Right lung (tissue), 5 donors: ENCODE results near the gene SPPL2B. TPM values are rescaled to one million over a fixed set of nuclear protein-coding genes. Genes with fewer than 3 reads are reported as not detected.

ENCODE experiments used
- DNase-seq, 2 donors: peaks; one replicate each; pipeline ENCODE4 v3.0.0-alpha.2; 2013
- polyA plus RNA-seq, 5 donors: library from polyadenylated mRNA; unstranded; fragments of 120-200 nt; gene quantifications; one replicate each; pipeline versions ENCODE4 v1.2.1 to v1.2.3, GENCODE V29; 2013; ENCODE audit warnings: inconsistent platforms in 1 of 5, low replicate concordance in 1 of 5; ENCODE audit not compliant: insufficient read length in 5 of 5, insufficient read depth in 1 of 5

The SPPL2B gene
- polyA plus RNA-seq, 5 donors = 45.4 to 107 (median 76.0) TPM

DNA sequence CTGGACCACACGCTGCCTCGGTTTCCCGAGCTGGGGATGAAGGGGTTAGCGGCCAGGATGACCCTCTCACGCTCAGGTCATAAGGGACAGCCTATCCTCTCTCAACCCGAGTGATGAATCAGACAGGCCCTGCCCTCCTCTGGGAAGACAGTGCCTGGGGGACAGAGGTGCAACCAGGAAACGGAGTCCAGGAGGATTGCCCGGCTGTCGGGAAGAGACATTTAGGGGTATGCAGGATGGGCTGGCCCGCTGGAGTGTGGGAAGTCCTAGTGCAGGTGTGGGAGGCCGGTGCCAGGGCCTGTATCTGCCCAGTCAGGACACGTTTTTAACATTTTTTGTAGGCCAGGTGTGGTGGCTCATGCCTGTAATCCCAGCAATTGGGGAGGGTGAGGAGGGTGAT is 8.4 kb upstream of the SPPL2B start:
- DNase-seq = no peak

DNA sequence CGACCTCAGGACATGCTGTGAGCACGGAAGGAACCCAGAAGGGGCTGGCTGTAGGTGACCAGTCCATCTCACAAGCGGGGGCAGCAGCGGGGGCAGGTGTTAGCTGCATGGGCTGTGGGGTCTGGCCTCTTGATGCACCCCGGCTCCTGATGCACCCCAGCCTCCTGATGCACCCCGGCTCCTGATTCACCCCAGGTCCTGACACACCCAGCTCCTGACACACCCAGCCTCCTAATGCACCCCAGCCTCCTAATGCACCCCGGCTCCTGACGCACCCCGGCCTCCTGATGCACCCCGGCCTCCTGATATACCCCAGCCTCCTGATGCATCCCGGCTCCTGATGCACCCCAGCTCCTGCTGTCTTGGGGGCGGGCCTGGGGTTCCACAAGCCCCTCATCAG is 7.5 kb upstream of the SPPL2B start:
- DNase-seq = no peak

DNA sequence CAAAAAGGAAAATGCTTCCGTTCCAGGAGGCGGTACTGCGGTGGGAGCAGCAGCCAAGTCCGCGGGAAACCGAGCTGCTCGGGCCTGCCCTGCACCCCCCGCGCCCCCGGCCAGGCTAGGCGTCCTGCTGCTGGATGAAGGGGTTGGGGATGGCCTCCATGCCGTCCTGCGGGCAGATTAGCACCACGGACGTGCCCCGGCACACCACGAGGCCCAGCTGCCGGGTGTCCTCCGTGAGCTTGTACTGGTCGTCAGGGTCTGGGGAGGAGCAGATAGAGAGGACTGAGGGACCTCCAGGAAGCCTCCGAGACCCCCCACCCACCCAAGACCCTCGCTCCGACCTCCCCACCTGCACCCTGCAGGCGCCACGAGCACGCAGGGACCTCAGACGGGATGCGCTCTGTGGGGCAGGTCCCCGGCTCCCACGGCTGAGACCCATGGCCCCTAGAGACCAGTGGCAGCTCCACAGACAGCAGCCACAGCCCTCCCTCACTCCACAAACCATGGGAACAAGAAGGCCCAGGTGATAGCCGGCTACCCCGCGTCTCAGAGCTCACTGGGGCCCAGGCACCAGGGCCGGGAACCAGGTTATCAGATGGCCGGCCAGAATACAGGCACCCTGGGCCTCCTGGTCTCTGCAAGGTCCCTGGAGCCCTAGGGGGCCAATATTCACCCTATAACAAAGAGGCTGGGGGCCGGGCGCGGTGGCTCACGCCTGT is 6.8 kb upstream of the SPPL2B start:
- DNase-seq = no peak

DNA sequence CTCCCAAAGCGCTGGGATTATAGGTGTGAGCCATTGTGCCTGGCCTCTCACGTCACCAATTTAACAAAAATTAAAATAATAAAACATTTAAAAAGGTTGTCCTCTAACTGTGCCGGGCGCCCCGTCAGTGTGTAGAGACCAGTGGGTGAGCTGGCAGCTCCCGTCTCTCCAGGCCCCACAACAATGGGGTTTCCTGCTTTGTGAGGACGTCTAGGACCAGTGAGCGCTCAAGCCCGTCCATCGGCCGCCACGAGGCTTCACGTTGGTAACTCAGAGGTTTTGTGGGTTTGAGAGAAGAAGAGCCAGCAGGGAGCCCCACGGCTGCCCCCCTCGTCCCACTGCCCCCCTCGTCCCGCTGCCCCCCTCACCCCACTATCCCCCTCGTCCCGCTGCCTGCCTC is 4.8 kb upstream of the SPPL2B start:
- DNase-seq = no peak

DNA sequence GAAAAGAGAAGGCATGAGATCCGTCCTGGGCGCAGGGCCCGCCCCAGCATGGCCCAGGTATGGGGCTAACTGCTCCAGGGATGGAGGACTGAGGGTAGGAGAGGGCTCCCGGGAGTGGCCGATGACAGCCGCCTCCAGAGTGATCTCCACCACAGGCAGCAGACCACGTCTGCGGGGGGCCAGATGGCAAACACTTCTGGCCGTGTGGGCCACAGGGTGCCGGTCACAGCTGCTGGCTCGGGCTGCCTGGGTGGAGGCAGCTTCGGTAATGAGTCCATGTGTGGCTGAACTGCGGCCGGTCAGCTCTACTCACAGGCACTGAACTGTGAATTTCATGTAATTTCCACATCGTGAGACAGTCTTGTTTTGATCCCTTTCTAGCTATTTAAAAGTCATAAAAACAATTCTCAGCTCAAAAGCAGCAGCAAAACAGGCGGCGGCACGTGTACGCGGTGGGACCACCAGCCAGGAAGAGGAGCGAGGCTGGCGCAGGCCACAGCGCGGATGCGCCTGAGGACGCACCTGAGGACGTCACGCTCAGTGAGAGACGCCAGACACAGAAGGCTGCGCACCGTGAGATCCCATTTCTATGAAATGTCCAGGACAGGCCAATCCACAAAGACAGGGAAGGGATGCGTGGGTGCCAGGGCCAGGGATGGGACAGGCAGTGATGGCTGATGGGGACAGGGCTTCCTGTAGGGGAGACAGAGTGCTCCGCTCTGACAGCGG is 4.1 kb upstream of the SPPL2B start:
- DNase-seq = no peak

DNA sequence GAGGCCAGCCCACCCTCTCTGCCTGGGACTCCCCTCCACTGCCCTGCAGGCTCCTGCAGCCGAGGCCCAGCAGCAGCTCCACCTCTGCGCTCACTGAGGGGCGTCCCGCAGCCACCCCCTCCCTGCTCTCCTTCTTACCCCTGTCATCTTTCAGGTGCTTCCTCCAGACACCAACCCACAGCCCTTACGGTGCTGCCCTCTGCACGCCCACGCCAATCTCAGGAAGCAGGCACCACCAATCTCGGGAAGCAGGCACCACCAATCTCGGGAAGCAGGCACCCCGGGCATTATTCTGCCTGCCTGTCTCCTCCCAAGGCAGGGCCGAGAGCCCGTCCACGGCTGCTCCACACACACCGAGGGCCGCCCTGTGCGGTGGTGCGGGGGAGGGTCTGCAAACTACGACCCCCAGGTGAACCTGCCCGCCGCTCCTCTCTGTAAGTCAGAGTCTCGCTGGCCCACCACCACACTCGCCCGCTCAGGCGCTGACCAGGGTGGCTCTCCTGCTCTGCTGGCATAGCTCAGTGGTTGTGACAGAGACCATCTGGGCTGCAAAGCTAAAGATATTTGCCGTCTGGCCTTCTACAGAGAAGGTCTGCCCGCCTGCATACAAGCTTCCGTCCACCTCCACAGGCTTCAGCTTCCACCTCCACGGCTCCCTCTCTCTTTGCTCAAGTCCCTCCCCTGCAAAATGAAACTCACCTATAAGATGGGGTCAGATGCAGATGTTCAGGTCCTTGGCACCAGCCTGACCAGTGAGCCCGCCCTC is 3.0 kb upstream of the SPPL2B start:
- DNase-seq = no peak

DNA sequence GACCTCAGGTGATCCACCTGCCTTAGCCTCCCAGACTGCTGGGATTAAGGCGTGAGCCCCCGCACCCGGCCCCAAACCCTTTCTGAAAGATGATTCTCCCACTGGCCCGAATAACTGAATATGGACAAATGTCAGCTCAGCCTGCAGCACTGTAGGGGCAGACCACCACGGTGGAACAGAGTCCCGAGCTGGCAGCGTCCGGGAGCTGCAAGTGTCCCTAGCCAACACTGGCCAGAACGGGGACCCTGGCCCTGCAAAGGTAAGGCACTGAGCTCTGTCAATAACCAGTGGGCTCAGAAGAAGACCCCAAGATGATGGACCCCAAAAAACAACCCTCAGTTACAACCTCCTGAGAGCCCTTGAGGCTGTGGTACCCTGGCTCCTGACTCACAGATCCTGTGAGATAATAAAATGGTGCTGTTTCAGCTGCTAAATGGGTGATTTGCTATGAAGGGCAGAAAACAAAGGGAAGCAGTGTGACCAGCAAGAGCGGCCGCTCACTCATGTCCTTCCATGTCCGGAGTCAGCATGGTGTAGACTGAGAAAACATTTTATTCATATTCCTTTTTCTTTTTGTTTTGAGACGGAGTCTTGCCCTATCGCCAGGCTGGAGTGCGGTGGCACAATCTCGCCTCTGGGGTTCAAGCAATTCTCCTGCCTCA is 1.7 kb upstream of the SPPL2B start:
- DNase-seq = no peak

DNA sequence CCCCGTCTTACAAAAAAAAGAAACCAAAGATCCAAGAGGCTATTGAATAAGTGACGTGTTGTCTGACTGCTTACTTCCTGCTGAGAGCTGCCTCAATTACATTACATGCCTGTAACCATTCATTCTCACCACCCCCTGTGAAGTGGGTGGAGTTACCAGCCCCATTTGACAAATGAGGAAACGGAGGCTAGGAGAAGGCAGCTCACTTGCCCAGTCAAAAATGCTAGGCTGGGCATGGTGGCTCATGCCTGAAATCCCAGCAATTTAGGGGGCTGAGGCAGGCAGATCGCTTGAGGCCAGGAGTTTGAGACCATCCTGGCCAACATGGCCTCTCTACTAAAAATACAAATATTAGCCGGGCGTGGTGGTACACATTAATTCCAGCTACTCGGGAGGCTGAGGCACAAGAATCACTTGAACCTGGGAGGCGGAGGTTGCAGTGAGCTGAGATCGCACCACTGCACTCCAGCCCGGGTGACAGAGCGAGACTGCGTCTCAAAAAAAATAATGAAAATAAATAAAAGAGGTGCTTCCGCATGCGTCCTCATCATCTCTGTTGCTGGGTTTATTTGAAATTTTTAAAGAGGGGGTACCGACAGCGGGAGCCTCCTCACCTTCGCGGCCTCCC is 597 bp upstream of the SPPL2B start:
- DNase-seq = no peak

DNA sequence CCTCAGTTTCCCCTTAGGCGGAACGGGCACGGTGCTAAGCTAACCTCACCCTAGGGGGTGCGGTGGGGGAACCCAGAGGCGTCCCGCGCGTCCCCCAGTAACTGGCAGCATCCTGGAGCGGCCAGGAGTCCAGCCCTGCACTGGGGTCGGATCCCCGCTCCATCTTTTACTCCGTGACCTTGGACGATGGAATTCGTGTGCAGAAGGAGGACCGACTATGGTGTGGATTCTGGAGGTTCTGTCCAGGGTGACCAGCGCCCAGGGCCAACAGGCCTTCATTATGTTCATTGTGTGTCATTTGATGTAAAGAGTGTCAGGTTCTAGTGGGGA is 630 bp downstream of the SPPL2B start:
- DNase-seq = no peak

DNA sequence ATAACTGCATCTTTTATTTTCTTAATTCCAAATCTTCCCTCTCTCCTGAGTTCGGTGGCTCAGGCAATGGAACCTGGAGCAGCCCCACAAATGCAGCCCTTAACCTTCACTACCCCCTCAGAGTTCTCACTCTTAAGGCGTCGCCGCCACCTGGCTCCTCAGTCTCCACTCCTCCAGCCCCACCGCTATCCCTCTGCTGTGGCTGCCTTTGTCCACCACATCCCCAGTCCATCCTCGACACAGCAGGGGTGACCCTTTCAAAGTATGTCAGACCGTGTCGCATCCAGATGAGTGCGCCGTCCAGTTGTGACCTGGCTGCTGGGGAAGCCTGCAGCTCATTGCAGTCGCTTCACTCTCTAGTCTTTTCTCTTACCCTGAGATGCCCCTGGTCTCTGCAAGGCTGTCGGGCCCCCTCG is 1.0 kb downstream of the SPPL2B start:
- DNase-seq = no peak

DNA sequence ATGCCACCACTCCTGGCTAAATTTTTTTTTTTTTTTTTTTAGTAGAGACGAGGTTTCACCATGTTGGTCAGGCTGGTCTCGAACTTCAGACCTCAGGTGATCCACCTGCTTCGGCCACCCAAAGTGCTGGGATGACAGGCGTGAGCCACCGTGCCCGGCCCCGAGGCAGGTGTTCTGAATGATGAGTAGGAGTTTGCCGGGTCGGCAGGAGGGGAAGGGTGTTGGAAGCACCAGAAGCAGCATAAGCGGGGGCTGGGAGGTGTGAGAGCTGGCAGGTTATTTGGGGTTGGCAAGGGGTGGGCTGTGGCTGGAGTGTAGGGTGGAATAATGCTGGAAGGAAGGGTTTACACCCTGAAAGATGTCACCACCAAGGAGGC is 1.8 kb downstream of the SPPL2B start:
- no peak for DNase-seq

DNA sequence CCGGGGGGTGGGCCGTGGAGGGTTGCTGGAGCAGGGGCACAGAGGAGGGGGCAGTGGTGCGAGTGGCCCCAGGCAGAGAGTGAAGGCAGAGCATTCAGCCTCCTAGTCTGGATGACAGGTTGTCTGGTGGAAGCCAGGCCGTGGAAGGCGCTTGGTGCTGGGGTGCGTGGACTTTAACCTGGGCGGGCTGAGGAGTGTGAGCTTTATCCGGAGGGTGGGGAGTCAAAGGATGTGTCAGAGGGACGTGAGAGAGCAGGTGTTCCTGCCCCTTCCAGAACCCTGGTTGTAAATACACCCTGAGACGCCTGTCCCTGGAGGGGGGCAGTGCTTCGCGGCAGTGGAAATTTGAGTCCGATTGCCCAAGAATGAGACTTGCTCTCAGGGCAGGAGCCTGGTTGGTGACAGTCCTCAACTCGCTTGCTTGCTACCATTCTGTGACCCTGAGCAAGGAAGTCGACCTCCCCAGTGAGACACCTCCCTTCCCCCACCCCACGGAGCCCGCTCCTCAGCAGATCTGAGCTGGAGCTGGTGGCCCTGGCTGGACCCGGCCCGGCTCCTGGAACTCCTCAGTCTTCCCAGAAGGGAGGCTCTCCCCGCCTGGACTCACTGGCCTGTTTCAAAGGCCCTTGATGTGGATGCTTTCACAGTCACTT is 2.3 kb downstream of the SPPL2B start:
- no peak for DNase-seq

DNA sequence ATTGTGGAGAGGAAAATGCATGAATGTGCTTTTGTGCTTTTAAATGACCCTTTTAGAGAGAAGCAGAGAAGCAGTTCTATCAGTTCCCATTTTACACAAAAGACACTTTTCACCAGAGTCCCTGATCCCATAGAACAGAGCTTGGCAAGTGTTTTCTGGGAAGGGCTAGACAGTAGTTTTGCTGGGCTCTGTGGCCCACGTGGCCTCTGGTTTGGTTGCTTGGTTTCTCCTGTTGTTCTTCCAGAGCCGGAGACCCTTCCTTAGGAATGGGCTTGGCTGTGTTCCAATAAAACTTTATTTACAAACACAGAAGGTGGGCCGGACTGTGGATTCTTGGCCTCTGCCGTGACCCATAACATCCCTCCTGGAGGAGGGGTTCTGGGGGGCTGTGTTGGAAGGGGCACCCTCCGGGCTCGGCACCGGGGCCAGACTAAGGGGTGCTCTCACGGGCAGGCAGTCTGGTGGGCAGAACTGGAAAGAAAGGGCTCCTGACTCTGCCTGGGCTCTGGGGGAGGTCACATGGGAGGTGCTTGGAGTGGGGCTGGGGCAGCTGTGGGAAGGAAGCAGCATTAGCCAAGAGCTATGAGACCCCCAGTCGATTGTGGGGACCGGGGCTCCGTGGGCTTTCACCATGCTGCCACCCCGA is 3.2 kb downstream of the SPPL2B start:
- DNase-seq = no peak

DNA sequence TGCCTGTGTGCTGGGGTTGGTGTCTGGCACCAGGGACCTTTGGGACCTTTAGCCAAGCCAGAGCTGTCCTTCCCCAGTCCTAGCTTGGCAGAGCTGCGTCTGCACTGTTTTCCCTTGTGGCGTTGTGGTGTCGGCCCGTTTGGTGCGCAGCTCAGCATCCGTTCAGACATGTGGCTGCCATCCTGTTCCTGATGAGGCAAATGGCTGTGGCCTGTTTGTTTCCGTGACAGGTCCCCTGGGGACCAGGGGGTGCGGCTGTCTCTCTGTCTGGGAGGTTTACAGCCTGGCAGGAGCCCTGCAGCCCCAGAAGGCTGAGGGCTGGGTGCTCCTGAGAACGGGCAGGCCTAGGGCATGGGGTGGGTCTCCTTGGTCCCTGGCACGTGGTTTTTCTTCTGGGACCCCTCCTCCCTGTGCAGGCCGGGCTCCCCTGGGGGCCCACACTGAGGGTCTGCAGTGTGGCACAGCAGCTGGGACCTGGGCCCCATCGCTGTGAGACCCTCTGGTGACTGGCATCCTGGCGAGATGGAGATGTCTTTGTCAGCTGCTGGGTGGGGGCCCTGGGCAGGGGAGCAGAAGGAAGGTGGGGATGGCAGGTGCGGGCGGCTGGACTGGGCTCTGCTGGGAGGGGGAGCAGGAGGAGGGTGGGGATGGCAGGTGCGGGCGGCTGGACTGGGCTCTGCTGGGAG is 4.0 kb downstream of the SPPL2B start:
- DNase-seq = no peak

DNA sequence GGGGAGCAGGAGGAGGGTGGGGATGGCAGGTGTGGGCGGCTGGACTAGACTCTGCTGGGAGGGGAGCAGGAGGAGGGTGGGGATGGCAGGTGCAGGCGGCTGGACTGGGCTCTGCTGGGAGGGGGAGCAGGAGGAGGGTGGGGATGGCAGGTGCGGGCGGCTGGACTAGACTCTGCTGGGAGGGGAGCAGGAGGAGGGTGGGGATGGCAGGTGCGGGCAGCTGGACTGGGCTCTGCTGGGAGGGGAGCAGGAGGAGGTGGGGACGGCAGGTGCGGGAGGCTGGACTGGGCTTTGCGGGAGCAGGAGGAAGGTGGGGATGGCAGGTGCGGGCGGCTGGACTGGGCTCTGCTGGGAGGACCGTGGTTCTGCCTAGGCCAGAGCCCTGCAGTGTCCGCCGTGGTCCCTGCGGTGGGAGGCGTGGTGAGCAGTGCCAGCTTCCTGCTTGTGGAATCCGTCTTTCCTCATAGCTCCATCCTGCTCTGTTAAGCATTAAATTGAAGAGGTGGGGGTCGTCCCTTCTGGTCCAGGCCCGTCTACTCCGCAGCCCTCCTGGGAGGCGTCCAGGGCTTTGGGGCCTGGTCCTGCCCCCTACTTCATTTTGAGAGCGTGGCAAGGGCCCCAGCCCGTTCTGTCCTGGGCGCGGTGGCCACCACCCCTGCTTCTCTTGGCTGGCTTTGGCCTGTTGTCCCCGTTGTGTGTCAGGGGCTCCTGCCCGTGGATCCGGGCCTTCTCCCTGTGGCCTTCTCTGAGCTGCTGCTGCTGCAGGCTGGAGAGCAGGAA is 4.7 kb downstream of the SPPL2B start:
- no peak for DNase-seq

DNA sequence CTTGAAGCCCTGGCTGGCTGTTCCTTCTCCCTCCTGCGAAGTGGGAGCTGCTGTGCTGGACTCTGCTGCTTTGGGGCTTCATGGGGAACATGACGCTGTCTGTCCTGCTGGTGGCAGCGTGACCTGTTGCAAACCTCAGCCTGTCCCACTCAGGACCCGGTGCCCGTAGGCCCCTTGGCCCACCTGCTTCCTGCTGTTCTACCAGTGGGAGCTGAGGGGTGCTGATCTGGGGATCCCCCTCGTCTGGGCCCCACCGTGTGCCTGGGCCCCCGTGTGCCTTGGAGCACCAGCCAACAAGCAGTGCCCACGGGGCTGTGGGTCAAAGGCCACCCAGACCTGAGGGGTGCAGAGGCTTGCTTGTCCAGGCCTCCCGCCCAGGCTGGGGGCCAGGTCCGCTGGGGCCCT is 5.3 kb downstream of the SPPL2B start:
- no peak for DNase-seq

DNA sequence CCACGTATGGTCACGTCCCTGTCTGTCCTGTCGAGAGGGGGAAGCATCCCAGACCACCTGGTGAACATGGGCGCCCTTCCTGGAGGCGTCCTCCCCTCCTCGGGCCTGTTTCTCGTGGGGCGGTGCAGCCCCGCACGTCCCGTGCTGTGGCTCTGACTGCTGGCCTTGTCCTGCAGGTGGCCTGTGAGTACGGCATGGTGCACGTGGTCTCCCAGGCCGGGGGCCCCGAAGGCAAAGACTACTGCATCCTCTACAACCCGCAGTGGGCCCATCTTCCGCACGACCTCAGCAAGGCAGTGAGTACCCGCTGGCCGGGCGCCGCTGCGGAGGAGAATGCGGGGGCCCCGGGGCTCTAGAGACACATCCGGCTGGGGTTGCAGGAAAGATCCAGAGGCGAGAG is 5.9 kb downstream of the SPPL2B start:
- DNase-seq = no peak

DNA sequence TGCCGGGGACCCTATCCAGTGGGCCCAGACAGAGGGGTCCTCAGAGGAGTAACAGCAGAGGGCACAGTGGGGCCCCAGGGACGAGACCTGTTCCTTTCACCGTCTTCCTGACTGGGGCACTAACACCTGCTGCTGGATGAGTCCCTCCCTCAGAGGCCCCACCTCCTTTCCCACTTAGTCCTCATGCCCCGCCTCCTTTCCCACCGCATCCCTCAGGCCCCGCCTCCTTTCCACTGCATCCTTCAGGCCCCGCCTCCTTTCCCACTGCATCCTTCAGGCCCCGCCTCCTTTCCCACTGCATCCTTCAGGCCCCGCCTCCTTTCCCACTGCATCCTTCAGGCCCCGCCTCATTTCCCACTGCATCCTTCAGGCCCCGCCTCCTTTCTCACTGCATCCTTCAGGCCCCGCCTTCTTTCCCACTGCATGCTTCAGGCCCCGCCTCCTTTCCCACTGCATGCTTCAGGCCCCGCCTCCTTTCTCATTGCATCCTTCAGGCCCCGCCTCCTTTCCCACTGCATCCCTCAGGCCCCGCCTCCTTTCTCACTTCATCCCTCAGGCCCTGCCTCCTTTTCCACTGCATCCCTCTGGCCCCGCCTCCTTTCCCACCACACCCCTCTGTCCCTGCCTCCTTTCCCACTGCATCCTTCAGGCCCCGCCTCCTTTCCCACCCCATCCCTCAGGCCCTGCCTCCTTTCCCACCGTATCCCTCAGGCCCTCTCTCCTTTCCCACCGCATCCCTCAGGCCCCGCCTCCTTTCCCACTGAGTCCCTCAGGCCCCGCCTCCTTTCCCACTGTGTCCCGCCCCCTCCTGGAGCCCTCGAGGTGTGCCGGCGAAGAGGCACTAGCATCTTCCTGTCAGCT is 6.7 kb downstream of the SPPL2B start:
- no peak for DNase-seq

DNA sequence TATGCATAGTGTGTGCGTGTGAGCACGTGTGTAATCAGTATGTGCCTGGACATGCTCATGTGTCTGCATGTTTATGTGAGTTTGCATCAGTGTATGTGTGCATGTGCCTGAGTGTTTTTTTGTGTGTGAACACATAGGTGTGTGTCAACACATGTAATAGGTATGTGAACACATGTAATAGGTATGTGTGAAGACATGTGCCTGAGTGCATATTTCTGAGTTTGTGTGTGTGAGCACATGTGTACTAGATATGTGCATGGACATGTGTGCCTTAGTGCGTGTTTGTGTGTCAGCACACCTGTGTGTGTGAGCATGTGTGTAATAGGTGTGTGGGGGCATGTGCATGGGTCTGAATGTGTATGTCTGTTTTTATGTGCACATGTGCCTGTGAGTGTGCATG is 7.4 kb downstream of the SPPL2B start:
- DNase-seq = no peak
